ENCODE data around the gene JADE2. TPM values are rescaled to one million over a fixed set of nuclear protein-coding genes. Genes with fewer than 3 reads are reported as not detected.

Gene JADE2
- total and polyA plus RNA-seq, 2 experiments from 2014 or later = 14.9 to 35.4 TPM

DNA sequence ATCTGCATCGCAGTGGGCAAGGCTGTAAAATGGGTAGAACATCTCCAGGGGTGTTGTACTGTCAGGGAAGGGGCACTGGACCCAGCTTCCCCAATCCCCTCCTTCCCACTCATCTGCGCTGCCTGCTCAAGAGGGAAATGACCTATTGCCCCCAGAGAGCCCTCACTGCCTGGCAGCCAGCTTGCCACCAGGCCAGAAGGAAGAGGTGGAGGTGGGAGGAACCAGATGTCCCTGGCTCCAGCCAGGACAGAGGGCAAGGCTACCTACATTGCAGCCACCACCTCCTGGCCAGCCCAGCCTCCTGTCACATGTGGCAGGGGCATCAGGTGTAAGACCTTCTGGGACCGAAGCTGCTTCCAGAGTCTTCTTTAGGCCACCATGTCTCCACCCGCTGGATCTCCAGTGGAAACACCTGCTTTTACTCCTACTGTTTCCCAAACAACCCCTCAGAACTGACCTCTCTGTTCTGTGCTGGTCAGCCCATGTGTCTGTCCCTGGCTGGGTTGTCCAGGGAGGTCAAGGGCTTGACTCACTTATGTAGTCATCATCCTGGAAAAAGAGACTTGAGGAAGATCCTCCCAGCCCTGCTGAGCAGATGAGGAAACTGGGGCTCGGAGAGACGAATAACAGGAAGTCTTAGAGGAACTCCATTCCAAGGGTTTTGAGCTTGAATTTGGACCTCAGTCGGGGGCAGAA, 42.3 kb downstream of the JADE2 start:
- Histone ChIP-seq H3K36me3 (replicated peaks; ENCODE audit: insufficient read depth, low read depth) (no peaks in the 10 kb centered on the region), H3K27me3 (no peaks in the 10 kb centered on the region), H4K20me1 (ENCODE audit: insufficient read depth, poor library complexity, severe bottlenecking) (peaks cover 14% of the 10 kb centered on the region), H3K4me2 (no peak overlapping the region), H3K9me3 (ENCODE audit: low read depth) (no peaks in the 10 kb centered on the region), H3K4me1 (ENCODE audit: insufficient read depth) (no peaks in the 10 kb centered on the region), H2AFZ (no peak overlapping the region), H3K9me2 (replicated peaks; ENCODE audit: insufficient read depth) (no peaks in the 10 kb centered on the region), H3K4me3 (no peak overlapping the region), H3K27ac (no peak overlapping the region), H3K79me2 (no peaks in the 10 kb centered on the region)
- no peak for DNase-seq (ENCODE audit: low spot score)
- 94% methylated on average over 7 of the region's 7 CpGs for WGBS (ENCODE audit: low lambda C conversion rate, missing lambda C conversion rate)
- TF ChIP-seq, protein P1, sequence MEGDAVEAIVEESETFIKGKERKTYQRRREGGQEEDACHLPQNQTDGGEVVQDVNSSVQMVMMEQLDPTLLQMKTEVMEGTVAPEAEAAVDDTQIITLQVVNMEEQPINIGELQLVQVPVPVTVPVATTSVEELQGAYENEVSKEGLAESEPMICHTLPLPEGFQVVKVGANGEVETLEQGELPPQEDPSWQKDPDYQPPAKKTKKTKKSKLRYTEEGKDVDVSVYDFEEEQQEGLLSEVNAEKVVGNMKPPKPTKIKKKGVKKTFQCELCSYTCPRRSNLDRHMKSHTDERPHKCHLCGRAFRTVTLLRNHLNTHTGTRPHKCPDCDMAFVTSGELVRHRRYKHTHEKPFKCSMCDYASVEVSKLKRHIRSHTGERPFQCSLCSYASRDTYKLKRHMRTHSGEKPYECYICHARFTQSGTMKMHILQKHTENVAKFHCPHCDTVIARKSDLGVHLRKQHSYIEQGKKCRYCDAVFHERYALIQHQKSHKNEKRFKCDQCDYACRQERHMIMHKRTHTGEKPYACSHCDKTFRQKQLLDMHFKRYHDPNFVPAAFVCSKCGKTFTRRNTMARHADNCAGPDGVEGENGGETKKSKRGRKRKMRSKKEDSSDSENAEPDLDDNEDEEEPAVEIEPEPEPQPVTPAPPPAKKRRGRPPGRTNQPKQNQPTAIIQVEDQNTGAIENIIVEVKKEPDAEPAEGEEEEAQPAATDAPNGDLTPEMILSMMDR (IDR thresholded peaks at IDR 0.05; ENCODE audit: poor library complexity) = no peak
- TF ChIP-seq EZH2phosphoT487 (IDR thresholded peaks at IDR 0.05; ENCODE audit: low read depth, severe bottlenecking, unreplicated experiment) (no peak), EZH2 (IDR thresholded peaks at IDR 0.05; ENCODE audit: borderline replicate concordance) (no peak)

DNA sequence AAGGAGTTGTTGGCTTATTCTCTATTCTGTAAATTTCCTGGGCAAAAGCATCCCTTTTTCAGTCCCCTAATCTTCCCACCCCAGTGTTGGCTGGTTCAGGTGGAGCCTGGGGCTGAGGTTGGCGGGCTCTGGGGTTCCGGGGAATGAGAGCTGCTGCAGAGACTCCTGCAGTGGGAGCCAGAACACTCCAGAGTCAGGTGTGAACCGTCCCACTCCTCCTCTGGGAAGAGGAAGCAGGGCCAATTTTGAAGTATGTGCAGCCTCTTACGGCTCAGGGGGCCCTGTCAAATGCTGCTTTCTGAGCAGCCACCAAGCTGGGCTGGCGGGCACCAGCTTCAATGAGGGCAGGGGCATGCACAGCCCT, 42.8 kb downstream of the JADE2 start:
- H3K27ac ChIP-seq = no peak overlapping the region

DNA sequence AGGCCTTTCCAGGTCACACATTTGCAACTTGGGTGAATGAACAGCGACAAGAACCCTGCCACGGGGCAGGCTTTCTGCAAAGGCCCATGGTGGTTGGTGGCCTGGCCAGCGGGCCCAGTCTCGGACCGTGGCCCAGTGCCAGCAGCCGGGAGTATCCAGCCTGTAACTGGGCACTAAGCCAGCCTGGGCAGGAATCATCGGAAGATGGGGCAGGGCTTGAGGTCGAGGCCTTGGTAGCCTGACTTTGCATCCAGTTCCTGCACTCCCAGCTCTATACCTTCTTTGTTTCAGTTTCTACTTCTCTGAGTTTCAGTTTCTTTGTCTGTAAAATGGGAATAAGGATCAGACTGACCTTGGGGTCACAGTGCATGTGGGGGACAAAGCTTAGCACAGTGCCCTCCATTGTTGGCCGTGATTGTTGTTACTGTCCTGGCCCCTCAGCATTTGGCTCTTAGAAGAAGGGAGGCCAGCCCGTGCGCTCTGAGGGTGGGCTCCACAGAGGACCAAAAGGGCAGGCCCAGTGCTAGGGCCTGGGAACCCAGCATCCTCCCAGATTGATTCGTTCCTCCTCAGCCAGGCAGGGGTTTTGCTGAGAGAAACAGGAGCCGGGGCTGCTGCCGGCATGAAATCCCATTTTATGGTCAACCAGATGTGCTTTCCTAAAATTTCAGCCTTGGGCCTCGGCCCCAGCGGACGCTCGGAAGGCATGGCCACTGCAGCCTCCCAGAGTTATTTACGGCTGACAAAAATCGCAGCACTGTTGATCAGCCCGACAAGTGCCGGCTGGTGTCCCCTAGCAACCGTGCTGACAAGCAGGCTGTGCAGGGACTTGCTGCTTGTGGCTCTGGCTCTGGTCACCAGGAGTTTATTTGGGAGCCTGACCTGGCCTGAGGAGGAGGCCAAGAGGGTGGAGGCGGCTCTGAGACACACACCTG, 43.6 kb downstream of the JADE2 start:
- Histone ChIP-seq H3K9me2 (replicated peaks; ENCODE audit: insufficient read depth) (no peaks in the 10 kb centered on the region), H3K79me2 (no peaks in the 10 kb centered on the region), H3K9me3 (ENCODE audit: low read depth) (no peaks in the 10 kb centered on the region), H3K27ac (no peak overlapping the region), H3K27me3 (no peaks in the 10 kb centered on the region), H3K36me3 (replicated peaks; ENCODE audit: insufficient read depth, low read depth) (no peaks in the 10 kb centered on the region), H3K4me3 (no peak overlapping the region), H3K4me1 (ENCODE audit: insufficient read depth) (no peaks in the 10 kb centered on the region), H3K4me2 (no peak overlapping the region), H4K20me1 (ENCODE audit: insufficient read depth, poor library complexity, severe bottlenecking) (peaks cover 14% of the 10 kb centered on the region), H2AFZ (no peak overlapping the region)
- DNase-seq (ENCODE audit: low spot score) = no peak
- WGBS (ENCODE audit: low lambda C conversion rate, missing lambda C conversion rate) = 77% methylated on average over 24 of the region's 24 CpGs
- no peak for TF ChIP-seq EZH2 (IDR thresholded peaks at IDR 0.05; ENCODE audit: borderline replicate concordance)
- no peak for TF ChIP-seq EZH2phosphoT487 (IDR thresholded peaks at IDR 0.05; ENCODE audit: low read depth, severe bottlenecking, unreplicated experiment)
- TF ChIP-seq, protein P1 (IDR thresholded peaks at IDR 0.05; ENCODE audit: poor library complexity) = no peak

More for the DNA sequence above, 42.8 kb downstream of the JADE2 start:
- Histone ChIP-seq H3K36me3 (replicated peaks; ENCODE audit: insufficient read depth, low read depth) (no peaks in the 10 kb centered on the region), H4K20me1 (ENCODE audit: insufficient read depth, poor library complexity, severe bottlenecking) (peaks cover 14% of the 10 kb centered on the region), H2AFZ (no peak overlapping the region), H3K4me1 (ENCODE audit: insufficient read depth) (no peaks in the 10 kb centered on the region), H3K4me2 (no peak overlapping the region), H3K27me3 (no peaks in the 10 kb centered on the region), H3K9me2 (replicated peaks; ENCODE audit: insufficient read depth) (no peaks in the 10 kb centered on the region), H3K9me3 (ENCODE audit: low read depth) (no peaks in the 10 kb centered on the region), H3K79me2 (no peaks in the 10 kb centered on the region), H3K4me3 (no peak overlapping the region)
- TF ChIP-seq, protein P1 (IDR thresholded peaks at IDR 0.05; ENCODE audit: poor library complexity) = no peak
- TF ChIP-seq EZH2phosphoT487 (IDR thresholded peaks at IDR 0.05; ENCODE audit: low read depth, severe bottlenecking, unreplicated experiment) = no peak
- TF ChIP-seq EZH2 (IDR thresholded peaks at IDR 0.05; ENCODE audit: borderline replicate concordance) = no peak
- WGBS (ENCODE audit: low lambda C conversion rate, missing lambda C conversion rate) = 86% methylated on average over 5 of the region's 5 CpGs
- no peak for DNase-seq (ENCODE audit: low spot score)
